Left ventricle myocardium inferior (tissue), 1 donor: Measurements from ENCODE around the gene SGMS1. TPM values are rescaled to one million over a fixed set of nuclear protein-coding genes. Genes with fewer than 3 reads are reported as not detected.

Experiments used
- DNase-seq: peaks from one replicate; pipeline ENCODE4 v3.0.0-alpha.2; 2020
- H3K27ac ChIP-seq: fragments of 200-600 bp; replicated peaks from 2 replicates; pipeline ENCODE4 v1.8.0; 2021
- H3K27me3 ChIP-seq: fragments of 200-600 bp; 2 replicates; pipeline ENCODE4 v1.8.0; 2021; ENCODE audit warnings: low read depth
- H3K36me3 ChIP-seq: fragments of 200-600 bp; 2 replicates; pipeline ENCODE4 v1.8.0; 2021
- H3K4me1 ChIP-seq: fragments of 200-600 bp; 2 replicates; pipeline ENCODE4 v1.8.0; 2021
- H3K4me3 ChIP-seq: fragments of 200-600 bp; 2 replicates; pipeline ENCODE4 v1.8.0; 2021; ENCODE audit warnings: mild to moderate bottlenecking, moderate library complexity
- H3K9me3 ChIP-seq: fragments of 200-600 bp; replicated peaks from 2 replicates; pipeline ENCODE4 v1.8.0; 2021
- intact Hi-C: fragments of 100-400 bp; cut with micrococcal nuclease; formaldehyde crosslinking; loops from one replicate; pipeline ENCODE4 v1.11.0; 2022
- total RNA-seq: library from RNA; stranded (reverse); fragmentation: NEBNext Ultra II Directional; extraction: Animal tissue kit (Norgen Biotek cat#: 25700); gene quantifications from one replicate; pipeline ENCODE4 v1.2.1, GENCODE V29; 2021
- TF ChIP-seq, protein P1 (sequence below): fragments of 200-600 bp; IDR thresholded peaks from 2 replicates; pipeline ENCODE4 v1.8.0; 2021; ENCODE audit warnings: antibody characterized with exemption, mild to moderate bottlenecking, borderline replicate concordance
- donor health status: DM: no; HTN: yes; CAD: no; lungs with severe emphysema.

Gene SGMS1
- total RNA-seq, 1 donor from 2014 or later, result 18.6 TPM

DNA sequence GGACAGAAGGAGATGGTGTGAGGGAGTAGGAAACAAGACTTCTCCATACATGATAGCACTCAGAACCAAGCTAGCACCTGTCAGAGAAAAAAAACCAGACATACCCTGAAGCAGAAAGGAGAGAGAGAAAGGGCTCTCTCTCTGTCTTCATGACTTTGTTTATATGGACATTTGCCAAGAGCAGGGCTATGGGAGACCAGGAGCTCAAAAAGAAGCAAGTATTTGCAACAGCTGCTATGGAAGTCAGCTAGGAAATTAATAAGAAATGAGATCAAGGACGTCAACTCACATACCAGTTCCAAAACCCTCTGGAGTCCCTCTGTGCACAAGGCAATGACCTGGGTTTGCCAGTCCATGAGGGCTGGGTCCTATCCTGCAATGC lies 111.6 kb downstream of the SGMS1 start:
- Histone ChIP-seq H3K27me3 (no peaks in the 10 kb centered on the region), H3K9me3 (no peaks in the 10 kb centered on the region), H3K4me1 (peaks cover 62% of the 10 kb centered on the region), H3K36me3 (no peaks in the 10 kb centered on the region), H3K4me3 (no peak overlapping the region), H3K27ac (peak overlapping the region; percentile 27)
- no peak for DNase-seq
- TF ChIP-seq, protein P1, sequence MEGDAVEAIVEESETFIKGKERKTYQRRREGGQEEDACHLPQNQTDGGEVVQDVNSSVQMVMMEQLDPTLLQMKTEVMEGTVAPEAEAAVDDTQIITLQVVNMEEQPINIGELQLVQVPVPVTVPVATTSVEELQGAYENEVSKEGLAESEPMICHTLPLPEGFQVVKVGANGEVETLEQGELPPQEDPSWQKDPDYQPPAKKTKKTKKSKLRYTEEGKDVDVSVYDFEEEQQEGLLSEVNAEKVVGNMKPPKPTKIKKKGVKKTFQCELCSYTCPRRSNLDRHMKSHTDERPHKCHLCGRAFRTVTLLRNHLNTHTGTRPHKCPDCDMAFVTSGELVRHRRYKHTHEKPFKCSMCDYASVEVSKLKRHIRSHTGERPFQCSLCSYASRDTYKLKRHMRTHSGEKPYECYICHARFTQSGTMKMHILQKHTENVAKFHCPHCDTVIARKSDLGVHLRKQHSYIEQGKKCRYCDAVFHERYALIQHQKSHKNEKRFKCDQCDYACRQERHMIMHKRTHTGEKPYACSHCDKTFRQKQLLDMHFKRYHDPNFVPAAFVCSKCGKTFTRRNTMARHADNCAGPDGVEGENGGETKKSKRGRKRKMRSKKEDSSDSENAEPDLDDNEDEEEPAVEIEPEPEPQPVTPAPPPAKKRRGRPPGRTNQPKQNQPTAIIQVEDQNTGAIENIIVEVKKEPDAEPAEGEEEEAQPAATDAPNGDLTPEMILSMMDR, result no peak
- intact Hi-C loops, result no loop called here

DNA sequence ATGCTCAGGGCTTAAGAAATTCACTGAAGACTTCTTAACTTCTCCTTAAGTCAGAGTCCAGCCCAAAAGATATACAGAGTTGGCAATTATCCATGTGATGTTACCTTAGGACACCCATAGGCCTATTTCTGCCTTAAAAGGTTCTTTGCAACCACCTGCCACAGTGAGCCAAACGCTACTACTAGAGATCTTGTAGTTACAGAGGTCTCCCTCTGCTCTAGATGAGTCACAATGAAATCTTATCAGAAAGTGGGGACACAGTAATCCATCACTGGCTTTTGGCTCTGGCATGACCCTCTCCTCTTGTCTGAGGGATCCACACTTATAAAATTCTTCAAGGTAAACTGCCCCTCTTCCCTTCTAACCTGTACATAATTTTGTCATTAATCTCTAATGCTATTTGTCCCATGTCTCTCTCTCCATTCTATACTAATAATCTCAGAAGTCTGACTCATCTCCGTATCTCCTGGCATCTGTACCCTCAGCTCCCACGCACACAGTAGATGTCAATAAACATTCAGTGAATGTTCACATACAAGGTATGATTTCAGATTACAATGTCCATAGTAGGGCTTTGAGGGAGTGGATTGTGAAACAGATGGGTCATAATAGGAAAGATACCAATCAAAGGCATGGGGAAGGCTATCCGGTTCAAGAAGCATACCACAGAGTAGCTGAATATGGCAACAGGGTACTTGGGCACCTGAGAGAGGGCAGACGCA lies 112.1 kb downstream of the SGMS1 start:
- TF ChIP-seq, protein P1, result no peak
- peak overlapping the region; percentile 27 for H3K27ac ChIP-seq

DNA sequence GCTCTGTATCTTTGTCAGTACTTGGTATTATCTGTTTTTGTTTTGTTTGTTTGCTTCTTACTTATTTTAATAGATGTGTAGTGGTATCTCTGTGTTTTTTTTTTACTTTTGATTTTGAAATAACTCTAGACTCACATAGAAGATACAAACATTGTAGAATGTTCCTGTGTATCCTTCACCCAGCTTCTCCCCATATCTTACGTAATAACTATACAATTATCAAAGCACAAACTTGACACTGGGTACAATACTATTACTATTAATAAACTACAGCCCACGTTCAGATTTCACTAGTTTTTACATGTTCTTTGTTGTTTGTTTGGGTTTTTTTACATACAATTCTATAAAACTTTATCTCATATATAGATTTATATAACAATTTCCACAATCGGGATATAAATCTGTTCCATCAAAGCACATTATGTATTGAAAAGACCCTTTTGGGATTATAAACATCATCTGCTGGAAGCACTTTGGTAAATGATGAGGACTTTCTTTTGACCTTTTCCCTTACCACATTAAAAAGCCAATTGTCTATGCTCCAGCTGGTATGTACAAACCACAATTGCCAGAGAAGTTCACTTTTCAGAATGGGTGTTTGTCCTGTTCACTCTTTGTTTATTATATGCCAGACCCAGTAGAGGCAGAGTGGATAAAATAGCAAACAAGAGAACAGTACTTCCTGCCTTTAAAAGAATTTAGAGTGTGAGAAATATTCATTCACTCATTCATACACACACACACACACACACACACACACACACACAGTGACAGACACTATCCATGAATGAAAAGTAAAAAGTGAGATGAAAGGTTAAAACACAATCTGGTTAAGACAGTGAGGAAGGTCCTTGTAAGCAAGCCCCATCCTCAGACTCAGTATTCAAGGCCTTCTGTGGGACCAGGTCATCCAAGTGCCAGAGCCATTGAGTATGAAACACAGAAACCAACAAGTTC lies 113.0 kb downstream of the SGMS1 start:
- no peak overlapping the region for H3K4me3 ChIP-seq
- H3K27me3 ChIP-seq, result no peaks in the 10 kb centered on the region
- peaks cover 63% of the 10 kb centered on the region for H3K4me1 ChIP-seq
- H3K9me3 ChIP-seq, result no peaks in the 10 kb centered on the region
- no peaks in the 10 kb centered on the region for H3K36me3 ChIP-seq
- no peak overlapping the region for H3K27ac ChIP-seq
- DNase-seq, result no peak
- TF ChIP-seq, protein P1, result no peak
- intact Hi-C loops, result no loop called here

More for the DNA sequence above, 112.1 kb downstream of the SGMS1 start:
- intact Hi-C loops, result no loop called here
- no peak for DNase-seq
- no peaks in the 10 kb centered on the region for H3K27me3 ChIP-seq
- H3K4me3 ChIP-seq, result no peak overlapping the region
- H3K9me3 ChIP-seq, result no peaks in the 10 kb centered on the region
- H3K4me1 ChIP-seq, result peaks cover 63% of the 10 kb centered on the region
- H3K36me3 ChIP-seq, result no peaks in the 10 kb centered on the region

DNA sequence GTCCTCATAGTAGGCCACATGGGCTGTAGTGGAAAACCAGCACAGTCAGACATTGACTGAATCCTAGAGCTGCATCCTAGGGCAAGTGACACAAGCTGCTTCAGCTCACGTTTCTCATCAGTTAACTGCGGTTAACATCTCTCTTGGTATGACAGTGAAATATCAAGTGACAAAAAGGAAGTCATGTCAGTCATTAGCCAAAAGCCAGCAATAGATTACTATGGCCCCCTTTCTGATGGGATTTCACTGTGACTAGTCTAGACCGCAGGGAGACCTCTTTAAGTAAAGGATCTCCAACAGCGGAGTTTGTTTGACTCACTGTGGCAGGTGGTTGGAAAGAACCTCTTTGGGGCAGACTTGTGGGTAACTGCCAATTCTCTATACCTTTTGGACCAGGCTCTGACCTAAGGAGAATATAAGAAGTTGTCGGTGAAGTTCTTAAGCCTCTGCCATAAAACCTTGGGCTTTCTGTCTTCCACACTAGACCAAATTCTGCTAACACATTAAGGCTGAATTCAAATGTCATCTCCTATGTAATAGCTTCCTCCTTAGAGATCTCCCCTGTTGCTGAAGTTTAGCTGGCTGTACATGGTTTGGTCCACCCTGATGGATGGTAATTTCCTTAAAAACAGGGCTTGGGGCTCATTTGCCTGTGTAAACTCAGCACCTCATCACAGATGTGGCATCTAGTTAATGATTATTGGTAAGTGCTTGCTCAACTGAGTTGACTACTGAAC lies 115.3 kb downstream of the SGMS1 start:
- Histone ChIP-seq H3K27me3 (no peaks in the 10 kb centered on the region), H3K9me3 (no peaks in the 10 kb centered on the region), H3K4me3 (no peak overlapping the region), H3K27ac (peak overlapping the region; percentile 68), H3K4me1 (peaks cover 57% of the 10 kb centered on the region), H3K36me3 (no peaks in the 10 kb centered on the region)
- DNase-seq, result no peak
- TF ChIP-seq, protein P1, result no peak
- intact Hi-C loops, result no loop called here
